Measurements from ENCODE around the gene LTBP2.
A peak's percentile ranks its signal among the peaks of the same experiment; 100 is the strongest.

Gene LTBP2

GRCh38 chr14:74587363-74587707 is 24.7 kb downstream of the LTBP2 start:
- DNase-seq: no peak

DNA sequence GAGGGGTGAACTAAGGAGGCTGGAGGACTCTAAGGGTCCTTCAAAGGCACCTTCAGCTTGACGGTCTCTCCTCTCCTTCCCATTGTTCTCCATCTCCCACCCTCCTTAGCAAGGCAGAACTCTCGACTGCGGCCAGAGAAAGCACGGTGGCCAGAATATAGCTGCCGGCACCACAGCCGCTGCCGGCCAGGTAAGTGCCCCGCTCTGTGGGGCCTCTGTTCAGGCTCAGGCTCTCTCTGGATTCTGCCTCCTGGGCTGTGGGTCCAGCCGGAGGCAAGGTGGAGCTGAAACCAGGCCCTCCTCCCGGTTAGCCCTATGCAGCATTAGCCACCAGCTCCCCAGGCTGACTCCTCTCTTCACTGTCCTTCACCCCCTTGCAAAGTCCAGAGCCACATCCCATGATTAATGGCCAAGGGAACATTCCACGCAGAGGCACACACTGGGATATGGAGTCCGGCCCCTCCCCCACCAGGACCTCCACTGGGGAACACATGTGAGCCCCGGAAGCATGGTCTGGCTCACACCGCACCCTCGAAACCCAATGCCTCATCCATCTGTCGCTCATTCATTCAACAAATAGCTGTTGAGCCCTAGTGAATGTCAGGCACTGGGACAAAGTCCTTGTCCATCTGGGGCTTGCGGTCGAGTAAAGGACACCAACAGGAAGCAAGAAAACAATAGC is 25.2 kb downstream of the LTBP2 start:
- no peak for DNase-seq

DNA sequence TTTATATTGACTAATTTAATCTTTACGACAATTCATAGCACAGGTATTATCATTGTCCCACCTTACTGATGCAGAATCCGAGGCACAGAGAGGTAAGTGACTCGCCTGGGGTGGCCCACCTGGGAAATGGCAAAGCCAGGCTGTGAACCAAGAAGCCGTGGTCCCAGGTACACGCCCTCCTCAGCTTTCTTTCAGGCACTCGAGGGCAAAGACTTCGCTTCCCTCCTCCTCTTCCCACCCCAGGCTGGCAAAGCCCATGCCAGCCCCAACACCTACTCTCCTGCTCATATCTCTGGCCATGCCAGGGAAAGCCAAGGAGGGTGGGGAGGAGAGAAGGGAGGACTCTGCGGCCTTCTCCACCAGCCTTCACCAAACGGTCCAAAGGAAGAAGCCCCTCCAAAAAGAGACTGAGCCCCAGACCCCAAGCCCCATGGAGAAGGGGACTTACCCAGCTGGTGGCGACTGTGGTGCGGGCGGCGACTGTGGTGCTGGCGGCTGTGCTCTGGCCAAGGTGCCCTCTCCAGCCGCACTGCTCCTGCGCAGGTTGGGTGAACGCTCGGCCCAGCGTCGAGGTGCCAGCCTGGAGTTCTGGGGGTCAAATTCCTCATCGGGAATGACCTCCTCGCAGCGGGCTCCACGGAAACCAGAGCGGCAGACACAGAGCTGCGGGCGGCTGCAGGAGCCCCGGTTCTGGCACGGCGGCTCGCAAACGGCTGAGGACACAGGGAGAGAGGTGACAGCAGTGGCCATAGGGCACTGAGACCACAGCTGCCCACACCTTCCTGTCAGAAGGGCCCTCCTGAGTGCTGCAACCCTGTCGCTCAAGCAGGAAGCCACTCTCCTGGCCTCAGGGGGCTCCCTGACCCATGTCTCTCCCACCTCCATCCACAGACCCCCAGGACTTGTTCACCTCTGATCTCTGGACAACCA is 26.4 kb downstream of the LTBP2 start:
- no peak for DNase-seq

DNA sequence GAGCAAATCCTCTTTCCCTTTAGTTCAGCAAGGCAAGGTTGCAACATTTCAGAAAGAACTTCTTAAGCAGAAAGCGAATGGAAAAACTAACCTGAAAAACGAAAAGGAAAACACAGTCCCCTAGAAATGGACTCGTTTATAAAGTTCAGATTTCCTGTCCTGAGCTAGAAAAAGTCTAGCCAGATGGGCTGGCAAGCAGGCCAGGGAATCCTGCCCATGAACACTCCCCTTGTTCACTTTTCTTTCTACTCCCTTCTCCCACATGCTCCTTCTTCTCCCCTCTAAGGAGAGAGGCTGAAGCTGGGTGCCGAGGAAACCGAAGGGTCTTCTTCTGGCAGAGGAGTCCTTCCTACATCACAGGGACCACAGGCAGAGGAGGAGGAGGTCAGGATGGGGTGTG is 27.1 kb downstream of the LTBP2 start:
- DNase-seq: no peak

DNA sequence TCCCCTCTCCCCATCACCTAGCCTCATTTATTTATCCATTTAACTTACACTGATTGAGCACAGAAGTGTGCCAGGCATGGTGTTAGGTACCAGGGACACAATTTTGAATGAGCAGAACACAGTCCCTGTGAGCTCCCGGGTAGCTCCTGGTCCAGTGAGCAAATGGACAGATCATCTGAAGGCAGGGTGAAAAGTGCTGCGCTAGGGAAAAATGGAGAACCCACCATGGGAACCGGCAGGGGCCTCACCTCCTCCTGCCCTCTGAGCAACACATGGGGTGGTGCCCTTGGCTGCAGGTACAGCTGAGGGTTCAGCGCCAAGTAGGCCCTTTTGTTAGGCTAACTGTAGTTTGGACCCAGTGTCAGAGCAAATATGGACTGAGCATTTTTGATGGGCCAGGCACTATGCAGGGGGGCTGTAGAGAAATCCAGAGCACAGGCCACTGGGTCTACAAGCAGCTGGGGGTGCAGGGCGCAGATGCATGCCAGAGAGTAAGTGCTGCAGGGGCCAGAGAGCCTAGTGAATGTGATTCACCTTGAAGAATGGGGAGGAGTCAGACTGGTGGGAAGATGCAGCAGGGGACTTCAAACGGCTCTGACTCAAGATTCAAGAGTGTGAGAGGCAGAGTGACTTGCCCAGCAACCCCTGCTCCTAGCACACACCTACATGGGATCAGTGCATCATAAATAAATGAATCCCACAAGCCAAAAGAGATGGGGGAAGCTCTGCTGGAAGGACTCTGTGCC is 28.2 kb downstream of the LTBP2 start:
- DNase-seq: no peak

GRCh38 chr14:74582910-74583581 is 29.0 kb downstream of the LTBP2 start:
- no peak for DNase-seq

DNA sequence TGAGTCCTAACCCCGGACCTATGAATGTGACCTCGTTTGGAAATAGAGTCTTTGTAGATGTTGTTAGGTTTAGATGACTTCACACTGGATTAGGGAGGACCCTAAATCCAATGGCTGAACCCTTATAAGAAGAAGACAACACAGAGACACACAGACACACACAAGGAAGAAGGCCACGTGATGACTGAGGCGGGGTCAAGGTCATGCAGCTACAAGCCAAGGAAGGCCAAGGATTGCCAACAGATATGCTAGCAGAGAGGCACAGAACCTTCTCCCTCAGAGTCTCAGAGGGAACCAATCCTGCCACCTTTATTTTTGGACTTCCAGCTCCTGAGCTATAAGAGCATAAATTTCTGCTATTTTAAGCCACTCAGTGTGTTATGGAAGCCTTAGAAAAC is 31.8 kb downstream of the LTBP2 start:
- no peak for DNase-seq

GRCh38 chr14:74579447-74580274 is 32.4 kb downstream of the LTBP2 start:
- peak; percentile 35 for DNase-seq

DNA sequence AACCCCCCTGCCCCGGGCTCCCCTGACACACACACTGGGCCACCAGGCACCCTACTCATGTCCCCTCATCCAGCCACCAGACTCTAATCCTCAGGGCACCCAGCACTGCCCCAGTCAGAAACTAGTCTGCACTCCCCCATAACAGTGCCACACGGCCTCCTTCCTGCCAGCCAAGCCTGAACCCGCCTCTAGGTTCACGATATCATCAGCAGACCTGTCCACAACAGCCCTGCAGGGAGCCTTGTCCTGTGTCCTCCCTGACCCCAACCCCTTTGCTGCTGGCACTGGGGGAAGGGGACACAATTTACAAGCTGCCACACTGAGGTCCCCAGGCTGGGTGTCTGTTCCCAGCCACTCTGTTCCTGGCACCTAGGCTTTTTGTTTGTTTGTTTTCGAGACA is 33.6 kb downstream of the LTBP2 start:
- no peak for DNase-seq

GRCh38 chr14:74577948-74578275 is 34.1 kb downstream of the LTBP2 start:
- no peak for DNase-seq

DNA sequence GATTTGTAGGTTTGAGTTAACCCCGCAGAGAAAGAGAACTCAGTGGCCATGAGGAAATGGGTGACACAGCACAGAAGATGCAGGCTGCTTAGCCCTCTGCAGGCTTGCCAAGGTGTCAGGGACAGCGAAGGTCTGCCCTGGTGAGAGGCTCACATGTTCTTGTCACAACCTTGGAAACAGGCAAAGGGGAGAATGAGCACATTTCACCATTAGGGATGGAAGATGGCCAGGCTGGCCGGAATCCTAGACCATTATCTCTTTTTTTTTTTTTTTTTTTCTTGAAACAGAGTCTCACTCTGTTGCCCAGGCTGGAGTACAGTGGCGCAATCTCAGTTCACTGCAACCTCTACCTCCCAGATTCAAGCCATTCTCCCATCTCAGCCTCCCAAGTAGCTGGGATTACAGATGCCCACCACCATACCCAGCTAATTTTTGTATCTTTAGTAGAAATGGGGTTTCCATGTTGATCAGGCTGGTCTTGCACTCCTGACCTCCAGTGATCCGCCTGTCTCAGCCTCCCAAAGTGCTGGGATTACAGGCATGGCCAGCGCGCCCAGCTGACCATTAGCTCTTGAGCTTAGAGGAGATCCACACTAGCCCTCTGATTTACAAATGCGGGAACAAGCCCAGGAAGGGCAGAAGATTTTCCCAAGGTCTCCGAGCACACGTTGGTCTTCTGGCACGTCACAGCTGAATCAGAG is 34.6 kb downstream of the LTBP2 start:
- no peak for DNase-seq

GRCh38 chr14:74575936-74576335 is 36.1 kb downstream of the LTBP2 start:
- DNase-seq: no peak

- no peak for DNase-seq
Measured at GRCh38 chr14:74575507-74575906, 36.5 kb downstream of the LTBP2 start.

DNA sequence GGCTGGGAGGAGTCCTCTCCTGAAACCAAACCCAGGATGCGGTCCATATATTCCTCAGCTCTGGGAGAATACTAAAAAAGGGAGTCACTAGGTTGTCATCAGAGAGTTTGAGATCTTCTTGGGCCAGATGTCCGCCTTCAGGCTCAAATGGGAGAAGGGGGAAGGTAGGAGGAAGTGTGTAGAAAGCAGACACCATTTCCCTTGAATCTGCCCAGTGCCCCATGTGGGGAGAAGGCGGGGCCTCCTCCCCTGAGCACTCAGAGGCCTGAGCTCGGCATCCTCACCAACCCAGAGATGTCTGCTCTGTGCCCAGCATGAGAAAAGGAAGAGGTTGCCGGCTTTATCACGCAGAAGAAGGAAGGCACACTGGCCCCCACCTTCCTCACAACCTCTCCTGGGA is 37.3 kb downstream of the LTBP2 start:
- no peak for DNase-seq

DNA sequence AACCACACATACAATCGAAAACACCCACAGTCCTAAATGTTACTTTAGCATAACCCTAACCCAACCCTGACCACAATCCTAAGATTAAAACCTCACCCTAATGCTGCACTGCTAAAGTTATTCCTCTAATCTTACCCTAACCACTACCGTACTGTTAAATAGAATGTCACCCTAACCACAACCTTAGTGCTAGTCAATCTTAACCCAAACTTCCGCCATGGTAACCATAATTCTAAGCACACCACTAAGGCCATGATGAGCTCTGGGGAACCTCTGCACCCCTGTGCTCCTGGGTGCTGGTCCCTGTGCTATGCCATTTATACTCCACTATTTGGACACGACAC is 38.0 kb downstream of the LTBP2 start:
- no peak for DNase-seq

DNA sequence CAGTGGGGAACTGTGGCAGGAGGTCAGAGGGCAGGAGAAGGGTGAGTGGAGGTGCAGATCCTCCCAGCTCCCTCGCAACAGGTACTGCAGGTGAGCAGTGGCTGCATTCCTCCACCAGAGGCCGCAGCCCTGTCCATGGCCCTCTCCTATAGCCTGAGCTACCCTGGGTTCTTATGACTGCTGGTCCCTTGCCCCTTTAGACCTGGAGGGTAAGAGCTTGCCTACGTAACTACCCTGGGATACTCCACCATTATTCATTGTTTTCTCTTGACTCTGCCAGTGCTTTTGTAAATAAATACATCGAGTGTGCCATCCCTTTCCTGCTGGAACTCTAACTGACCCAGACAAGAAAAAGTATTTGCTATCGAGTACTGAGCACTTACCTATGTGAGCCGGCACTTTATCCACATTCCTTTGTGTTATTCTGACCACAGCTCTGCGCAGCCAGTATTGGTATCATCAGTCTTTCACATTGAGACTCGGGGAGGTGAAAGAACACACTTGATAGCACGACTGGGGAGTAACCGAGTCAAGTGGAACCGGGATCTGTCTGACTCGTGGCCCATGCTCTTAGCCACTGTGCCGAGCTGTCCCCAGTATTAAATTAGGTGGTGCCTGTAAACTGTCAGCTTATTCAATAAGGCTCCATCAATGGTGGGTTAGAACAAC is 38.5 kb downstream of the LTBP2 start:
- DNase-seq: no peak

DNA sequence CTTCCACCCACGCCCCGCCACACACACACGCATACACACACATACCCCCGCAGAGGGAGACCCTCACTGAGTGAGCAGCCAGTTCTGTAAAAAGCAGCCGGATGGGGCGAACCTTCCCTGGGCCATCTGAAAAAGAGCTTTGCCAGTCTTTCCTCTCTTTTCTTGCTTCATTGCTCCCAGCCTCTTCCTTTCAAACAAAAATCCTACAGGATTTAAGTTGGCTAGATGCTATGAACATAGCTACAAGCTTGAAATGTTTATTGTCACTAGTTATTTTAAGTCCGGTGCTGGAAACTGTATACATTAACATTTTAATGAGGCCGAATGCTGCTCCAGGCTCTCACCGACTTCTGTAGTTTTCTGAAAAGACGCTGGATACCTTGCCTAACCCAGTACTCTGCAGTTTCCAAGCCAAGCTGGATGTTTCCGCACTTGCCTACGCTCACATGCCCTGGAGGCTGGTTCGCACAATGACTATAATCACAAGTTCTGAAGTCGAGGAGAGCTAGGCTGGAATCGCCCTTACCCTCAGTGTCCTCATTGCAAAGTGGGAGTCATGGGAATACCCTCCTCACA is 39.2 kb downstream of the LTBP2 start:
- DNase-seq: no peak

- no peak for DNase-seq
Measured at GRCh38 chr14:74571901-74572725, 39.9 kb downstream of the LTBP2 start.

GRCh38 chr14:74571441-74571841 is 40.6 kb downstream of the LTBP2 start:
- no peak for DNase-seq

DNA sequence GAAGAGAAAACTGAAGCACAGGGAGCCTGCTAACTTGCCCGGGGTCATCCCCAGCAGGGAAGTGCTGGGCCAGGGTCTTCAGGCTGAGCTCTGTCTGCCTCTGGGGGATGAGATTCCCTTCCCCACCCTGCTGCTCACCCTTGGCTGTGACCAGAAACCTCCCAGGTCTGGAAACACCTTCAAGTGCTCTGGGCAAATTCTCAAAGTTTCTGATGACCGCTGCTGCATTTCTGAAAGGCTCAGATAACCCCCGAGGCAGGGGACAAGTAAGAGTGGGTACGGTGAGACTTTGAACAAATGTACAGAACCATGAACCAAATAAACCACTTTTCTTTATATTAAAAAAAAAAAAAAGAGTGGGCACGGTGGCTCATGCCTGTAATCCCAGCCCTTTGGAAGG is 41.3 kb downstream of the LTBP2 start:
- no peak for DNase-seq

All from activated CD4-positive, CD25-positive, alpha-beta regulatory T cell treated with anti-CD3 and anti-CD28 coated beads, Interleukin-2, amount 50 U/mL, for 72 hours (primary cell).